Osteoblast (primary cell): Measurements from ENCODE around the gene DSTN. TPM values are rescaled to one million over a fixed set of nuclear protein-coding genes. Genes with fewer than 3 reads are reported as not detected.

Experiments used
- DNase-seq: peaks from one replicate; pipeline ENCODE4 v3.0.0; 2011; ENCODE audit warnings: low spot score, mixed read lengths; ENCODE audit not compliant: insufficient read length; ENCODE audit errors: missing footprints
- H2AFZ ChIP-seq: 2 replicates; pipeline ENCODE4 v1.6.0; 2011; ENCODE audit warnings: mild to moderate bottlenecking, low read length
- H3K27ac ChIP-seq: 2 replicates; pipeline ENCODE4 v1.5.1; 2011; ENCODE audit warnings: mild to moderate bottlenecking, low read depth, low read length, moderate library complexity
- H3K27me3 ChIP-seq: 2 replicates; pipeline ENCODE4 v1.6.0; 2012; ENCODE audit warnings: mild to moderate bottlenecking, control low read depth, inconsistent platforms, low read length, moderate library complexity; ENCODE audit not compliant: insufficient read depth
- H3K36me3 ChIP-seq: 2 replicates; pipeline ENCODE4 v1.5.1; 2011; ENCODE audit warnings: mild to moderate bottlenecking, low read length, control low read depth, moderate library complexity; ENCODE audit not compliant: insufficient read depth
- H3K4me1 ChIP-seq: 2 replicates; pipeline ENCODE4 v1.5.1; 2011; ENCODE audit warnings: mild to moderate bottlenecking, low read length, control low read depth, moderate library complexity; ENCODE audit not compliant: insufficient read depth
- H3K4me2 ChIP-seq: 2 replicates; pipeline ENCODE4 v1.6.0; 2011; ENCODE audit warnings: mild to moderate bottlenecking, low read length; ENCODE audit not compliant: insufficient read depth
- H3K4me3 ChIP-seq: fragments of 200-600 bp; sonication (generic); 3 replicates; pipeline ENCODE4 v1.5.1; 2012; ENCODE audit warnings: mild to moderate bottlenecking, low read length, inconsistent platforms; ENCODE audit not compliant: insufficient read depth
- H3K79me2 ChIP-seq: 2 replicates; pipeline ENCODE4 v1.6.0; 2012; ENCODE audit warnings: mild to moderate bottlenecking, low read length, control low read depth, inconsistent platforms; ENCODE audit not compliant: insufficient read depth
- H3K9me3 ChIP-seq: 2 replicates; pipeline ENCODE4 v1.5.1; 2011; ENCODE audit warnings: low read depth, low read length, control low read depth
- H4K20me1 ChIP-seq: 2 replicates; pipeline ENCODE4 v1.6.0; 2012; ENCODE audit warnings: mild to moderate bottlenecking, low read length, control low read depth; ENCODE audit not compliant: insufficient read depth
- total RNA-seq: library from RNA; depleted of rRNA; stranded (reverse); fragments of >200 nt; gene quantifications from 2 replicates; pipeline ENCODE4 v1.2.3, GENCODE V29; 2012
- TF ChIP-seq, protein P1 (sequence below): IDR thresholded peaks from 2 replicates; pipeline ENCODE4 v1.5.1; 2011; ENCODE audit warnings: mild to moderate bottlenecking, low read depth, low read length, moderate library complexity; ENCODE audit errors: extremely low read depth

The DSTN gene
- total RNA-seq, 1 donor = 627 TPM

- Histone ChIP-seq H3K79me2 (peaks cover 2% of the 10 kb centered on the region), H2AFZ (no peak overlapping the region), H3K4me3 (no peak overlapping the region), H3K36me3 (no peaks in the 10 kb centered on the region), H3K4me2 (no peak overlapping the region), H3K4me1 (peaks cover 3% of the 10 kb centered on the region), H3K27ac (no peak overlapping the region), H3K27me3 (no peaks in the 10 kb centered on the region), H3K9me3 (no peaks in the 10 kb centered on the region), H4K20me1 (no peaks in the 10 kb centered on the region)
- no peak for DNase-seq
- TF ChIP-seq, protein P1, sequence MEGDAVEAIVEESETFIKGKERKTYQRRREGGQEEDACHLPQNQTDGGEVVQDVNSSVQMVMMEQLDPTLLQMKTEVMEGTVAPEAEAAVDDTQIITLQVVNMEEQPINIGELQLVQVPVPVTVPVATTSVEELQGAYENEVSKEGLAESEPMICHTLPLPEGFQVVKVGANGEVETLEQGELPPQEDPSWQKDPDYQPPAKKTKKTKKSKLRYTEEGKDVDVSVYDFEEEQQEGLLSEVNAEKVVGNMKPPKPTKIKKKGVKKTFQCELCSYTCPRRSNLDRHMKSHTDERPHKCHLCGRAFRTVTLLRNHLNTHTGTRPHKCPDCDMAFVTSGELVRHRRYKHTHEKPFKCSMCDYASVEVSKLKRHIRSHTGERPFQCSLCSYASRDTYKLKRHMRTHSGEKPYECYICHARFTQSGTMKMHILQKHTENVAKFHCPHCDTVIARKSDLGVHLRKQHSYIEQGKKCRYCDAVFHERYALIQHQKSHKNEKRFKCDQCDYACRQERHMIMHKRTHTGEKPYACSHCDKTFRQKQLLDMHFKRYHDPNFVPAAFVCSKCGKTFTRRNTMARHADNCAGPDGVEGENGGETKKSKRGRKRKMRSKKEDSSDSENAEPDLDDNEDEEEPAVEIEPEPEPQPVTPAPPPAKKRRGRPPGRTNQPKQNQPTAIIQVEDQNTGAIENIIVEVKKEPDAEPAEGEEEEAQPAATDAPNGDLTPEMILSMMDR = no peak
Observed at GRCh38 chr20:17534077-17534476, 35.8 kb upstream of the DSTN start.

- Histone ChIP-seq H3K27me3 (no peaks in the 10 kb centered on the region), H3K4me3 (no peak overlapping the region), H3K36me3 (no peaks in the 10 kb centered on the region), H3K9me3 (no peaks in the 10 kb centered on the region), H4K20me1 (no peaks in the 10 kb centered on the region), H3K27ac (no peak overlapping the region), H3K79me2 (peaks cover 2% of the 10 kb centered on the region), H3K4me2 (peak overlapping the region; percentile 11), H2AFZ (peak overlapping the region; percentile 51), H3K4me1 (peaks cover 9% of the 10 kb centered on the region)
- TF ChIP-seq, protein P1 = peak; percentile 94
- peak; percentile 93 for DNase-seq
Observed at GRCh38 chr20:17536944-17537444, 32.9 kb upstream of the DSTN start.

DNA sequence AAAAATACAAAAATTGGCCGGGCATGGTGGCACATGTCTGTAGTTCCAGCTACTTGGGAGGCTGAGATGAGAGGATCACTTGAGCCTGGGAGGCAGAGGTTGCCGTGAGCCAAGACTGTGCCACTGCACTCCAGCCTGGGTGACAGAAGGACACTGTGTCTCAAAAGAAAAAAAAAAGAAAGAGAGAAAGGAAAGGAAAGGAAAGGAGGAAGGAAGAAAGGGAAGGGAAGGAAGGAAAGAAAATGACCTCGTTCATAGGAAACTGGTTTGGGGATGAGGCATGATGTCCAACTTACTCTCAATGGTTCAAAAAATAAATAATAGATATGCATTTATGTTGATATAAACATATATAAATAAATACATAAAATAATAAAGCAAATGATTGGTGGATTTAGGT, 31.9 kb upstream of the DSTN start:
- no peak overlapping the region for H2AFZ ChIP-seq
- H3K4me3 ChIP-seq = no peak overlapping the region
- H3K4me2 ChIP-seq = no peak overlapping the region
- no peaks in the 10 kb centered on the region for H3K36me3 ChIP-seq
- no peak for DNase-seq
- peaks cover 2% of the 10 kb centered on the region for H3K79me2 ChIP-seq
- no peak overlapping the region for H3K27ac ChIP-seq
- H3K27me3 ChIP-seq = no peaks in the 10 kb centered on the region
- peaks cover 17% of the 10 kb centered on the region for H3K4me1 ChIP-seq
- TF ChIP-seq, protein P1 = no peak
- no peaks in the 10 kb centered on the region for H3K9me3 ChIP-seq
- H4K20me1 ChIP-seq = no peaks in the 10 kb centered on the region

DNA sequence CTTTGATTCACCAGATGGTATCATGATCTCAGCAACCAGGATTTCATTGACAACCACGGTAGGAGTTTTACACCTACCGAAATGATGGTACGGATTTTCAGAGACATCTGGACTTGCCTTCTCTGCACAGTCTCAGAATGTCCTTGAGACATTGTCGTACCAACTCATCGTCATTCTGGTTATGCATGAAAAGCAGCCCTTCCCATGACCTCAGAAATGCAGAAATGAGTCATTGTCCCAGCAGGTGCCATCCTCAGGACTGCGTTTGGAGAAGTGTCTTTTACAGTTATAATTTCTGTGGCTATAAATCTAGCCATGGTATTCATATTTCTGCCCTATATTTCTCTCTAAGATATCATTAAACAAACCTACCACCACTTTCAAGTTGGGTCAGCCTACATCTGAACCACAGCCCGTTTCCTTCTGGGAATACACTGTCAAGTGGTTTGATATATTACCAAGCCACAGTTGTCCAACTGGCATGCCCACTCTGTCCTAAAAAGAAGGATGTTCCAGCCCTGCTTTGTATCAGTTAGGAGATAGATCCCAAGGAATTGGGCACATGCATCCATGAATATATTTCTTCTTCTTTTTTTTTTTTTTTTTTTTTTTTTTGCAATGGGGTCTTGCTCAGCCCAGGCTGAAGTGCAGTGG, 31.2 kb upstream of the DSTN start:
- no peaks in the 10 kb centered on the region for H3K9me3 ChIP-seq
- H4K20me1 ChIP-seq = no peaks in the 10 kb centered on the region
- no peaks in the 10 kb centered on the region for H3K36me3 ChIP-seq
- H2AFZ ChIP-seq = no peak overlapping the region
- no peak overlapping the region for H3K4me2 ChIP-seq
- no peak overlapping the region for H3K27ac ChIP-seq
- no peaks in the 10 kb centered on the region for H3K27me3 ChIP-seq
- H3K79me2 ChIP-seq = peaks cover 2% of the 10 kb centered on the region
- TF ChIP-seq, protein P1 = no peak
- no peak for DNase-seq
- no peak overlapping the region for H3K4me3 ChIP-seq
- peaks cover 23% of the 10 kb centered on the region for H3K4me1 ChIP-seq
